Mucosa of rectum (tissue), 2 donors: Measurements from ENCODE around the gene SFXN3.

ENCODE experiments used
- H3K27ac ChIP-seq, 2 donors: one replicate each; pipeline ENCODE4 v1.7.0; 2013; ENCODE audit warnings: inconsistent platforms in 2 of 2, low read depth in 2 of 2, low read length in 2 of 2
- H3K27me3 ChIP-seq, 2 donors: one replicate each; pipeline ENCODE4 v1.7.0; 2013; ENCODE audit warnings: low read length in 2 of 2; ENCODE audit not compliant: control insufficient read depth in 2 of 2, insufficient read depth in 2 of 2
- H3K36me3 ChIP-seq, 2 donors: one replicate each; pipeline ENCODE4 v1.7.0; 2013; ENCODE audit warnings: low read length in 2 of 2; ENCODE audit not compliant: control insufficient read depth in 2 of 2, insufficient read depth in 2 of 2
- H3K4me1 ChIP-seq, 2 donors: one replicate each; pipeline ENCODE4 v1.7.0; 2013; ENCODE audit warnings: low read length in 2 of 2, mild to moderate bottlenecking in 1 of 2; ENCODE audit not compliant: control insufficient read depth in 2 of 2, insufficient read depth in 2 of 2
- H3K4me3 ChIP-seq, 2 donors: one replicate each; pipeline ENCODE4 v1.7.0; 2013; ENCODE audit warnings: low read length in 2 of 2
- H3K9ac ChIP-seq, 2 donors: one replicate each; pipeline ENCODE4 v1.7.0; 2013; ENCODE audit warnings: low read length in 2 of 2, low read depth in 1 of 2, mild to moderate bottlenecking in 1 of 2
- H3K9me3 ChIP-seq, 2 donors: one replicate each; pipeline ENCODE4 v1.7.0; 2013; ENCODE audit warnings: low read length in 2 of 2; ENCODE audit not compliant: control insufficient read depth in 2 of 2
- donor health status: healthy.
- donor health status: Normal muscosa, but diverticular disease.

Gene SFXN3

DNA sequence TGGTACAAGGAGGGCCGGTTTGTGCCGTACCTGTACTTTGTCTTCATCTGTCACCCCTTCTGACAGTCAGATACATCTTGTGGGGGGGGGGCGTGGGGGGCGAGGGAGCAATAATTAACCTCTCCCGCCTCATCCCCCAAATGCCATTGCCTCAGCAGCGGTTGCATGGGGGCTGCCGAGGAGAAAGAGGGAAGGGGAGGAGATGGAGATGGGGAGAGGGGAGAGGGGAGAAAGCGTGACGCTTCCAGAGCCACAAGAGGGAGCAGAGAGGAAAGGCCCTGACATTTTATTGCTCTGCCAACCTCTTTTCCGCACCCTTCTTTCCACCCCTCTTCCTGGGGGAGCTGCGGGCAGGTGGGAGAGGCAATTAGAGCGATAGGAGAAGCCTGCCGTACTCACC is 42.6 kb downstream of the SFXN3 start:
- no peaks in the 10 kb centered on the region for H3K9me3 ChIP-seq
- no peak overlapping the region for H3K27ac ChIP-seq
- no peak overlapping the region for H3K4me3 ChIP-seq
- H3K4me1 ChIP-seq: peaks cover 7 to 17% of the 10 kb centered on the region in 2 donors
- H3K27me3 ChIP-seq: peaks cover 29 to 30% of the 10 kb centered on the region in 2 donors
- H3K9ac ChIP-seq: no peak overlapping the region
- no peaks in the 10 kb centered on the region for H3K36me3 ChIP-seq

GRCh38 chr10:101075775-101076174 is 44.7 kb downstream of the SFXN3 start:
- Histone ChIP-seq H3K9ac (no peak overlapping the region), H3K9me3 (no peaks in the 10 kb centered on the region), H3K27ac (no peak overlapping the region), H3K4me1 (peaks cover 5 to 9% of the 10 kb centered on the region in 2 donors), H3K36me3 (no peaks in the 10 kb centered on the region), H3K4me3 (no peak overlapping the region), H3K27me3 (peaks cover 29 to 30% of the 10 kb centered on the region in 2 donors)

- Histone ChIP-seq H3K9me3 (no peaks in the 10 kb centered on the region), H3K4me3 (no peak overlapping the region), H3K36me3 (no peaks in the 10 kb centered on the region), H3K9ac (no peak overlapping the region), H3K4me1 (peaks cover 4 to 6% of the 10 kb centered on the region in 2 donors), H3K27me3 (peaks cover 29 to 34% of the 10 kb centered on the region in 2 donors), H3K27ac (no peak overlapping the region)
Observed at GRCh38 chr10:101076630-101077029, 45.6 kb downstream of the SFXN3 start.

DNA sequence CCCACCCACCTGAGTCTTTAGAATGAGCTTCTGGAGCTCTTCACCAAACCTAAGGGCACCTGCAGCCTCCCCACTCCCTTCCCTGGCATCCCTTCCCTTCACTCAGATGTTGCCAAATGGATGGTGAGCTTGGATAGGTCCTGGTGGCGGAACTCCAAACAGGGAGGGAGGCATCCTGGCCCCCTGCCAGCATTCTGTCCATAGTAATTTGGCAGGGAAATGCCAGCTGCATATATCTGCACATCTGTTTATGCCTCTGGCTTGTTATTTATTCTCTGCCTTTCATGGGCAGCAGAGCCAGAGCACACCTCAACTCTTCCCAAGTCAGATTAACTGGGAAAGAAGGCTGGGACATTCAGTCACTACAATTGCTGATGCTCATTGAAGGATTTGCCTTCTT is 48.8 kb downstream of the SFXN3 start:
- Histone ChIP-seq H3K27me3 (peaks cover 21 to 23% of the 10 kb centered on the region in 2 donors), H3K4me1 (no peaks in the 10 kb centered on the region), H3K4me3 (no peak overlapping the region), H3K27ac (no peak overlapping the region), H3K9me3 (no peaks in the 10 kb centered on the region), H3K36me3 (no peaks in the 10 kb centered on the region), H3K9ac (no peak overlapping the region)

DNA sequence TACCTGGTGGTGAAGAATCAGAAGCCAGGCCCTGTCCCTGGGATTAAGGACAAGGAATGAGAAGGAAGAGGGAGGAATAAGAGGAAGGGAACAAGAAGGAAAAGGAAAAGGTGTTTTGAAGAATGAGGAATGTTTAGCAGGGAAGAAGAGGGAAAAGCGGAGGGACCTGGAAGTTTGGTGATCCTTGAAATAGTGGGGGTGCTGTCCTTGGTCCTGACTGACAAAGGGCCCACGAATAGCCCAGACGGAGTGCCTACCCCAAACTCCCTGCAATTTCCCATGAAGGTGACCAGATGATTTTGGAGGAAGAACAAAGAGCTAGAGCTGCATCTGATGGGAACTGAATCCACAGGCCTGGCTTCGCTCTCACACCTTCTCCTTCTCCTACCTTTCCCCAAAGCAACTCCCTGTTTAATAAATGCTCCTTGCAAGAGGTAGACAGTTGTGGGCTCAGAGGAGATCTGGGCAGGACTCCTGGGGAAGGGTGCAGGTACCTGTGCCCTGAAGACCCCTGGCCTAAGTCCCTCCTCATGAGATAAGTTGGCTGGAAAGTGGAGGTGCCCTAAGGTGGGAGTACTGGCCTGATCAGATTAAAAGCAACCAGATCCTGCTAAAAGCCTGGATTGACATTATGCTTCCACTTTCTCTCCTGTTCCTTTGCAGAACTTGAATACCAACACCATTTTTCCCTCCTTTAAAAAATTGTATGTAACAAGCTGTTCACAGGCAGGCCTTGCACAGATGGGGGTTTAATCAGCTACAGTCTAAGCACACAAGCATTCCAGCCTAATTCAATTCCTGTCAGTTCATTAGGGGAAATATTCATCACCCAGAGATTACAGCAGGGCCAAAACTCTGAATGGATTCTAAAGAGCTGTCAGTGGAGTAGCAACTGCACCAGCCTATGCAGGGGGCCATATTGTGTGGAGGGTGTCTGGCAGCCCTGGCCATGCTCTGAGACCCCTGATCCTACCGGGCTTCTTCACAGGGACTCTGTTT is 50.2 kb downstream of the SFXN3 start:
- H3K27me3 ChIP-seq: peaks cover 19% of the 10 kb centered on the region in 2 donors
- no peak overlapping the region for H3K4me3 ChIP-seq
- no peaks in the 10 kb centered on the region for H3K4me1 ChIP-seq
- no peaks in the 10 kb centered on the region for H3K36me3 ChIP-seq
- H3K27ac ChIP-seq: no peak overlapping the region
- H3K9me3 ChIP-seq: no peaks in the 10 kb centered on the region
- no peak overlapping the region for H3K9ac ChIP-seq

DNA sequence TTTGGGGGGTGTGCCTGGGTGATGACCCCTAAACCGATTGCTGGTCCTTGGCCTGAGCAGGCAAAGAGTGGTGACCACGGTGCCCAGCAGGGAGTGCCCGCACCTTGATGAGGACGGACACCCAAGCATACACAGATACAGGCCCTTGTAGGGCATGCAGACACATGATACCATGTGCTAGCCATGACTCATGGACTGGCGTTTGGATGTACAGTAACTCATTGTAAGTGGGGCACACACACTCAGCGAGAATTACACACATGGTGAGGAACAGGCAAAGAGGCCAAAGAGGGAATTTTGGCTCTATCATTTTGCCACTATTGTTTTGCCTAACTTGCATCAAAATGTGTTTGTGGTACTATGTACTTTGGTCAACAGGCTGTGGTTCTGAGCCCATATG is 54.8 kb downstream of the SFXN3 start:
- peaks cover 0 to 6% of the 10 kb centered on the region in 2 donors for H3K4me1 ChIP-seq
- peaks cover 20 to 28% of the 10 kb centered on the region in 2 donors for H3K27me3 ChIP-seq
- H3K27ac ChIP-seq: no peak overlapping the region

DNA sequence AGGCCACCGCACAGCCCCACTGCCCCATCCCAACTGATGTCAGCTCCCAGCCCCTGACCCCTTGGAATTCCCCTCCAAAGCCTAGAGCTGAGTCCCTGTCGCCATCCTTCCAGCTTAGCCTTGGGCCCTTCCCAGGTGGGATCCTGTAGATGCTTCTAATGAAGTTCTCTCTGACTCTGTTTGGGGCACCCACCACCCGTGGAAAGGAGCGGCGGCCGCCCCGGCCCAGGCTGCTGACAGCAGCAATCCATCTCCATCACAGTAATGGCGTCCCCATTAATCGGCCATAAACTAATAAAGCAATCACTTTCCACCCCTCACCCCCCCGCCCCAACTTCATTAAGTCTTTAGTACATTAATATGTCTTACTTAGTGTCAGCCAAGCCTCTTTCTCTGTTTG is 56.3 kb downstream of the SFXN3 start:
- Histone ChIP-seq H3K9ac (no peak overlapping the region), H3K27ac (no peak overlapping the region), H3K27me3 (peaks cover 15 to 30% of the 10 kb centered on the region in 2 donors), H3K36me3 (no peaks in the 10 kb centered on the region), H3K4me1 (peaks cover 0 to 6% of the 10 kb centered on the region in 2 donors), H3K9me3 (no peaks in the 10 kb centered on the region), H3K4me3 (no peak overlapping the region)

More for the DNA sequence above, 54.8 kb downstream of the SFXN3 start:
- no peak overlapping the region for H3K9ac ChIP-seq
- H3K36me3 ChIP-seq: no peaks in the 10 kb centered on the region
- H3K9me3 ChIP-seq: no peaks in the 10 kb centered on the region
- no peak overlapping the region for H3K4me3 ChIP-seq

GRCh38 chr10:101087965-101088364 is 56.9 kb downstream of the SFXN3 start:
- H3K4me1 ChIP-seq: peaks cover 0 to 6% of the 10 kb centered on the region in 2 donors
- H3K27me3 ChIP-seq: peaks cover 14 to 26% of the 10 kb centered on the region in 2 donors

DNA sequence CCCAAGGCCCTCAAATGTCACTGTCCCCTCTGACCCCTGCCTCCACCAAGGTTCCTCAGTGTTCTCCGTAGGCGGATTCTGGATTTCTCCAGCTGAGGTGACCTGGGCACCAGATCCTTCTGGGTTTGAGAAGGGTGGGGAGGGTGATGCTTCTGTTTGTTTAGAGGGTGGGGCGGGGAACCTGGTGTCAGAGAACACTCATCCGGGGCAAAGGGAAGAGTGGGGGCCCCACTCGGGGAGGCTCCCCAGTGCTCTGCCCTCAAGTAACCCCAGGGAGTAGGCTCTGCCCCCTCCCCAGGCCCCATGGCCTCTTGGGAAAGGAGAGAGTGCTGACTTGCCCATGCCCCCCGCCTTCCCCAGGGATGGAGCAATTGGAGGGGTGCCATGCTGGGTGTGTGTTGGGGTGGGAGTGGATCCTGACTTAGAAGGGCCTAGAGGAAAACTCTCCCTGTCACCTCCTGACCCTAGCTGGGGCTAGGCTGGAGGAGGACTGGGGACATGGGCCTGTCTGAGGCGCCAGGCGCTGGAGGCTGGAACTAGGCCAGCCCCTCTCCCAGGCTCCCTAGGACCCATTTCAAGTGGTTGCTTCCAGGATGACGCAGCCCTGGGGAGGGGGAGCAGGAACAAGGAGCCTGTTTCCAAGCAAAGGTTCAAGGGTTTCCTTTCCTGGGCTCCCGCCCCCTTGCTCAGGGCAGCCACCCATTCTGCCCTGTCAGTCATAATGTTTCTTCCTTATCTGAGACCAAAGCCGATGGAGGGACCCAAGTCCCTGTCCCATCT is 58.7 kb downstream of the SFXN3 start:
- Histone ChIP-seq H3K27ac (no peak overlapping the region), H3K27me3 (peaks cover 13 to 24% of the 10 kb centered on the region in 2 donors)

More at GRCh38 chr10:101087965-101088364, 56.9 kb downstream of the SFXN3 start:
- H3K9ac ChIP-seq: no peak overlapping the region
- no peaks in the 10 kb centered on the region for H3K9me3 ChIP-seq
- H3K27ac ChIP-seq: no peak overlapping the region
- H3K4me3 ChIP-seq: no peak overlapping the region
- no peaks in the 10 kb centered on the region for H3K36me3 ChIP-seq

DNA sequence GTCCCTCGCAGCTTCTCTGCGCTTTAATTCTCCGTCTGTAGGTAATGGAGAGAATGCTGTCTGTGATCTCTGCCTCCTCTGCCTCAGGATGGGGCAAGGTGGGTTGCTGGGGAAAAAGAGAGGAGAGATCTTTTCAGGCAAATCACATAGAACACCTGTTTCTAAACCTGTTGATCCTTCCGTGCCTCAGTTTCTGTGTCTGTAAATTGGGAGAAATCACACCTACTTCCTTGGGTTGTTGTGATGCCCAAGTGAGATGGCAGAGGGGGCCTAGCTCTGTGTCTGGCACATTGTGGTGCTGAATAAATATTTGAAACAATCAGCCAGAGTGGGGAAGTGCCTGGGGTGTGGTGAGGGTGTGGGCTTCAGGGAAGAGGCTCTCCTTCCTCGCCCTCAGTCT is 59.6 kb downstream of the SFXN3 start:
- H3K9ac ChIP-seq: no peak overlapping the region
- H3K36me3 ChIP-seq: no peaks in the 10 kb centered on the region
- H3K4me3 ChIP-seq: no peak overlapping the region
- no peak overlapping the region for H3K27ac ChIP-seq
- H3K4me1 ChIP-seq: peaks cover 4 to 10% of the 10 kb centered on the region in 2 donors
- peaks cover 12 to 19% of the 10 kb centered on the region in 2 donors for H3K27me3 ChIP-seq
- no peaks in the 10 kb centered on the region for H3K9me3 ChIP-seq

More for the DNA sequence above, 58.7 kb downstream of the SFXN3 start:
- Histone ChIP-seq H3K9me3 (no peaks in the 10 kb centered on the region), H3K36me3 (no peaks in the 10 kb centered on the region), H3K4me1 (peaks cover 0 to 6% of the 10 kb centered on the region in 2 donors), H3K4me3 (no peak overlapping the region), H3K9ac (no peak overlapping the region)
